ENCODE results near the gene GSTT2B.
"Not testable (repeated sequence)": the region's sequence is repeated elsewhere in the genome, so short reads cannot be mapped to it uniquely, and the experiment has no call there.

- TF ChIP-seq CTCF (IDR thresholded peaks at IDR 0.05; ENCODE audit: control extremely low read depth in 1 of 3, insufficient read depth in 1 of 3, low read depth in 1 of 3, low read length in 3 of 3); CBX5 (IDR thresholded peaks at IDR 0.05; ENCODE audit: low read depth, low read length); YY1 (IDR thresholded peaks at IDR 0.05; ENCODE audit: low read depth, low read length); ATF3 (IDR thresholded peaks at IDR 0.05; ENCODE audit: insufficient read depth, low read depth, low read length); POLR2AphosphoS5 (IDR thresholded peaks at IDR 0.05; ENCODE audit: low read depth, low read length); USF2 (IDR thresholded peaks at IDR 0.05; ENCODE audit: low read length); POLR2A (IDR thresholded peaks at IDR 0.05; ENCODE audit: control extremely low read depth in 1 of 2, low read depth in 2 of 2, low read length in 2 of 2): not testable (repeated sequence)
Measured at GRCh38 chr22:23974836-23975352, 13.9 kb upstream of the GSTT2B start.
